LNCaP clone FGC (cell line): ENCODE results near the gene DTD1.
A peak's percentile ranks its signal among the peaks of the same experiment; 100 is the strongest.

Experiments
- DNase-seq: peaks from one replicate; pipeline ENCODE4 v3.0.0-alpha.2; 2011; ENCODE audit warnings: low read depth
- H3K4me3 ChIP-seq: 2 replicates; pipeline ENCODE4 v1.5.1; 2011; ENCODE audit warnings: mild to moderate bottlenecking, low read depth, low read length, control low read depth
- TF ChIP-seq, protein P1 (sequence below): IDR thresholded peaks from 2 replicates; pipeline ENCODE4 v1.5.1; 2012; ENCODE audit warnings: mild to moderate bottlenecking; ENCODE audit not compliant: control insufficient read depth, insufficient read depth; ENCODE audit errors: extremely low read depth

The DTD1 gene

DNA sequence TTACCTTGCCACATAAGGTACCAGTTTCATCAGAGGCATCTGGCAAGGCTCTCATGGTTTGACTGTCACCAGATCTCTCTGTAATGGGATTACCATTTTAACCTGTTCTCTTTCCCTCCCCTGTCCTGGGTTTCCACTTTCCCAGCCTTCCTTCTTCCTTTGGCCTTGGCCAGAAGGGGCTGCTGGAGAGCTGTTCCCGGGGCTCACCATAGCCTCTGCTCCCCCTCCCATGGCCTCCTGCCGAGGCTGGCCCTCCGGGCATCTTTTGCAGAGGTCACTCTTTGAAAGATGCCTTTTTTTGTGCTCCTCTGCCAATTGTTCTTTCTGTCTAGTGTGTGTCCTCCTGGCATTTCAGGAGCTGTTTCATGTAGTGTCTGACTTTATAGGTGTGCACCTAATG is 125.0 kb downstream of the DTD1 start:
- no peak for DNase-seq
- TF ChIP-seq, protein P1, sequence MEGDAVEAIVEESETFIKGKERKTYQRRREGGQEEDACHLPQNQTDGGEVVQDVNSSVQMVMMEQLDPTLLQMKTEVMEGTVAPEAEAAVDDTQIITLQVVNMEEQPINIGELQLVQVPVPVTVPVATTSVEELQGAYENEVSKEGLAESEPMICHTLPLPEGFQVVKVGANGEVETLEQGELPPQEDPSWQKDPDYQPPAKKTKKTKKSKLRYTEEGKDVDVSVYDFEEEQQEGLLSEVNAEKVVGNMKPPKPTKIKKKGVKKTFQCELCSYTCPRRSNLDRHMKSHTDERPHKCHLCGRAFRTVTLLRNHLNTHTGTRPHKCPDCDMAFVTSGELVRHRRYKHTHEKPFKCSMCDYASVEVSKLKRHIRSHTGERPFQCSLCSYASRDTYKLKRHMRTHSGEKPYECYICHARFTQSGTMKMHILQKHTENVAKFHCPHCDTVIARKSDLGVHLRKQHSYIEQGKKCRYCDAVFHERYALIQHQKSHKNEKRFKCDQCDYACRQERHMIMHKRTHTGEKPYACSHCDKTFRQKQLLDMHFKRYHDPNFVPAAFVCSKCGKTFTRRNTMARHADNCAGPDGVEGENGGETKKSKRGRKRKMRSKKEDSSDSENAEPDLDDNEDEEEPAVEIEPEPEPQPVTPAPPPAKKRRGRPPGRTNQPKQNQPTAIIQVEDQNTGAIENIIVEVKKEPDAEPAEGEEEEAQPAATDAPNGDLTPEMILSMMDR = no peak
- no peak overlapping the region for H3K4me3 ChIP-seq

DNA sequence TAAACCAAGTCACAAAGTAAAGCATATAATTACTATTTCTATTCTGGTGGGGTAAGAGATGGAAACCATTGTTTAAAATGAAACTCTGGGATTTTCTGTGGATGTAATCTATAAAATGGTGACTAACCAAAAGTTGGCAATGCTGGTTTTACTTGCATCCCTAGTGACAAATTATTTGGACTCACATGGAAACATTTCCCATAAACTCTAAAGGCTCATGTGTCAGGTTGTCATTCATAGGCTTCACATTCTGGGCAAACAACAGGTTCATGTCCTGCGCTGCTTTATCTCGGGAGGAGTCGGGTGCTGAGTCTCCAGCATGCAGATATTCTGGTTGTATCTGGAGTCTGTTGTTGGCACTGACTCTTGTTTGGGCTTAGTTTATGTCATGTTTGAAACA is 127.7 kb downstream of the DTD1 start:
- H3K4me3 ChIP-seq = no peak overlapping the region
- TF ChIP-seq, protein P1 = no peak
- no peak for DNase-seq

DNA sequence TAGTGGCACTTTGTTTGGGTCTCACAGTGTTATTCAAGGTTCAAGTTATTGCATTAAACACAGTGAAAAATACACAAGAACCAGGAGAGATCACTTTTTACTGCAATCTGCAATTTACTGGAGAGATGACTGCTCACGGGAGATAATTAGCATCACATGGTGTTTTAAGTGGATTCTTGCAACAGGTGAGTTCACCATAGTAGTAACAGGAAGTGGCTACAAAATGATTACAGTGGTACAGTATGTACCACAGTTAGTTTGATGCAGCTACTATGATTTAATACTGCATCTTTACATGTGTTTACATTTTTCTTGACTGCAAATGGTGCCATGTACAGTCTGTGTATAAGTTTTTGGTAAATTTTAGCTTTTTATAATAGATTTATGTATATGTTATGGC is 129.2 kb downstream of the DTD1 start:
- DNase-seq = no peak
- H3K4me3 ChIP-seq = no peak overlapping the region

DNA sequence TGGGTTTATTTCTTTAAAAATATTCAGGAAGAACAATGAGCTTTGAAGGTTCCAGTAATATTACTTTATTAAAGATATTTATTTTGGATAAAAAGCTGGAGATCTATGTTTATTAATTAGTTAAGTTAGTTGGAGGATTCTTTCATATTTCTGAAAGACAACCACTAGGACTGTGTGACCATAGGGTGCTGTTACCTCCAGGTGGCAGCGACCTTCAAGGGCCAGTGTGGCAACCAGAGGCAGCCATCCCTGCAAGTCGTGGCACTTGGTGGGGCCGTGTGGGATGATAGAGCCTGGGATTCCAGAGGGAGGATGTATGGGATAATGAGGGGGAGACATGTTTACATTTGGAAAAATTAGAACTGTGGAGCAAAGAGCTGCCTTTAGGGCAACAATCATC is 130.3 kb downstream of the DTD1 start:
- TF ChIP-seq, protein P1 = peak; percentile 33
- DNase-seq = no peak
- H3K4me3 ChIP-seq = no peak overlapping the region

More for the DNA sequence above, 129.2 kb downstream of the DTD1 start:
- TF ChIP-seq, protein P1 = no peak

DNA sequence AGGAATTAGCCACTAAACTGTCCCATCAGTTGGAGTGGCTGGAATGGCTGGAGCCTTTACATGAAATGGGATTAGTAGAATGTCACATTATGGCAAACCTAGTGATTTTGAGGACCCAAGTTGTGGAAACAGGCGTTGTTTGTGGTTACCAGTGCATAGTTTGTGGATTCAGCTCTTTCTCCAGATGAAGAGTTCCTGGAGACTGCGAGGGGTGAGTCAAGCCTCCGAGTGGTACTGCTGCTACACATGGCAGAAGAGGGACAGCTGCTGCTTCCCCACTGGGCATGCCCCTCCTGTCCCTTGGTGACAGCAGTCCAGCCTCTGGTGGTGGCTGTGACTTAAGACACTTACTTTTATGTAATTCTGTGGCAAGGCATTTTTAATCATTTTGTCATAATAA is 131.6 kb downstream of the DTD1 start:
- no peak overlapping the region for H3K4me3 ChIP-seq
- TF ChIP-seq, protein P1 = no peak
- DNase-seq = no peak

DNA sequence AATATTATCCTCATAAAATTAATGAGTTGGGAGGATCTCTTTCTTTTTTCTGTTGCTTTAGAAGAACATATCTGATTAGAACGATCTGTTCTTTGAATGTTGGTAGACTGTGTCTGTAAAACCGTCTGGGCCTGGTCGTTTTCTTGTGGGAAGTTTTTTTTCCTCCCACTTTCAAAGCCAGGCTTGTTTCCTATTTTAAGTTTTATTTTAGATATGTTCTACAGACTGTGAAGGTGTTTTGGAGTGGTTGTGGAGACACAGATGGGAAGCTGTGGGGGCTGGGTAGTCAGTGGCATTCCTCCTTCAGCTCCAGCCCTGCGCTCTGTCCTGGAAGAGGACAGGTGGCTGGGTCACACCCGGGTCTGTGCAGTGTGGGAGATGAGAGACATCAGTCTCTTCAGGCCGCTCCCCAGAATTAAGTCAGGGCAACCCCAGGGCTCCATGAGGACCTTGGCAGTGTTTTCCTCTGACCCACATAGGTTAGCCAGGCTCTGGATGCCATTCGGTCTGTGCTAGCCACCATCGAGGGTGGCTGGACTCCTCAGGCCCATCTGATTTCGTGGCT is 133.8 kb downstream of the DTD1 start:
- TF ChIP-seq, protein P1 = no peak
- no peak overlapping the region for H3K4me3 ChIP-seq
- peak; percentile 3 for DNase-seq

DNA sequence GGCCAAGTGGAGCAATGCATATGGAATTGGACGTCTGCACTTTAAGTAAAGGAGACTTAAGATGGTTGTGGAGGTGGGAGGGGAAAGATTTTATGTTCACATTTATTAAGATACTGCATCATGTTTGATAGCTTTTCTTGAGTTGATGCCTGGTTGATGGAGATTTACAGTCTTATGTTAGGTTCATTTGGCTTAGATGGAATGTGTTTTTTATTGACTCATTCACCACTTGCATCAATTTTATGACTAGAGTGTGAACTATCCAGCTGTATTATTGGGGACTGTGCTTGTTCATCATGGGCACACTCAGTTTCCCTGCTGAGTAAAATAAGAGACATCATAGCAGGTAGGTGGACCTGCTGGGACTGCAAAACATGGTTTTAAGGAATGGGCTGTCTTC is 134.5 kb downstream of the DTD1 start:
- no peak overlapping the region for H3K4me3 ChIP-seq
- no peak for DNase-seq
- TF ChIP-seq, protein P1 = no peak
